H54 (cell line): ENCODE measurements around the gene LCAT.
"Not testable (repeated sequence)": the region's sequence is repeated elsewhere in the genome, so short reads cannot be mapped to it uniquely, and the experiment has no call there.

Experiments used
- DNase-seq: peaks from one replicate; pipeline ENCODE4 v3.0.0; 2011; ENCODE audit warnings: low spot score, mixed read lengths; ENCODE audit not compliant: insufficient read length
- FAIRE-seq: peaks from 3 replicates; lab custom pipeline; 2011; peaks lifted over from hg19 to GRCh38; lab: Jason Lieb, UNC
- POLR2A ChIP-seq: IDR thresholded peaks from 2 replicates; pipeline ENCODE4 v1.6.1; 2011; ENCODE audit warnings: low read depth, mild to moderate bottlenecking, low read length

LCAT gene

GRCh38 chr16:67927131-67927941, 16.6 kb downstream of the LCAT start:
- FAIRE-seq: no peak
- no peak for TF ChIP-seq POLR2A
- DNase-seq: no peak

GRCh38 chr16:67926181-67926750, 17.7 kb downstream of the LCAT start:
- FAIRE-seq: no peak
- no peak for DNase-seq
- no peak for TF ChIP-seq POLR2A

- no peak for DNase-seq
- FAIRE-seq: no peak
- TF ChIP-seq POLR2A: no peak
Measured at GRCh38 chr16:67924140-67924906, 19.6 kb downstream of the LCAT start.

- no peak for TF ChIP-seq POLR2A
- FAIRE-seq (no peak), DNase-seq (no peak)
Measured at GRCh38 chr16:67923414-67924116, 20.4 kb downstream of the LCAT start.

DNA sequence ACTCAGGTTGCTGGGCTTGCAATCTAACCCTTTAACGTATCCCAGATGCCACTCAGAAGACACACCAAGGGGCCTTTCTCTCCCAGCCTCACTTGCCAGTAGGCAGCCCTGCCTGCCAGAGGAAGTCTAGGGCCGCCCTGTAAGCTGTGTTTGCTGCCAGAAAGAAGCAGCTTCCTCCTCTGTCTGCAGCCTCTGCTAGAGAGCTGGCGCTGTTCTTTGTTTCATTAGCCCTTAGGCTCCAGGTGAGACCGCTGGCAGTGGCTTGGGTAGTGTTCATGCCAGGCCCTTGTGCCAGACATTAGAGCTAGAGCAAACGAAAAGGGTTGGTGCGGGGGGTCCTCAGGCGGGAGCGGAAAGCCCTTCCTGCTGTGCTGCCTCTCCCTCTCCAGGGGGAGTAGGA, 21.2 kb downstream of the LCAT start:
- TF ChIP-seq POLR2A: no peak
- no peak for FAIRE-seq

DNA sequence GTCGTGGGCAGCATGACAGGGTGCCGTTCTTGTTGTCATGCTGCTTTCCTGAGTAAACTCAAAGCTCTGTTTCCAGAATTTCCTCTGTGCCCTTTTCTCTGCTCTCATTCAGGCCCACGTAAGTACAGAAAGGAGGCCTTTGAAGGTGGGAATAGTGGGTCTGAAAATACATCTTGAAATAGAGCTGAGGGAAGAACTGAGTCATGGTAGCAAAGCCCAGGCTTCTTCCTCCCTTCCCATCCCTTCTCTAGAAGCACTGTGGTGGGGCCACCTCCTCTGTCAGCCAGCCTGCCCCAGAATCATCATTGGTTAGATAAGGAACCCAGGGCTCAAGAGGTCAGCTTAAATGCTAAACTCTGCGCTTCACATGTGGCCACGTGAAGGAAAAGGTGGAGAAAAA, 21.7 kb downstream of the LCAT start:
- no peak for FAIRE-seq

More for the DNA sequence above, 21.2 kb downstream of the LCAT start:
- DNase-seq: no peak

GRCh38 chr16:67919622-67920221, 24.2 kb downstream of the LCAT start:
- FAIRE-seq (no peak), DNase-seq (no peak)
- no peak for TF ChIP-seq POLR2A

More for the DNA sequence above, 21.7 kb downstream of the LCAT start:
- no peak for TF ChIP-seq POLR2A
- no peak for DNase-seq

GRCh38 chr16:67917852-67918236, 26.1 kb downstream of the LCAT start:
- peak; percentile 74 for DNase-seq
- peak; percentile 82 for FAIRE-seq
- TF ChIP-seq POLR2A: no peak

DNA sequence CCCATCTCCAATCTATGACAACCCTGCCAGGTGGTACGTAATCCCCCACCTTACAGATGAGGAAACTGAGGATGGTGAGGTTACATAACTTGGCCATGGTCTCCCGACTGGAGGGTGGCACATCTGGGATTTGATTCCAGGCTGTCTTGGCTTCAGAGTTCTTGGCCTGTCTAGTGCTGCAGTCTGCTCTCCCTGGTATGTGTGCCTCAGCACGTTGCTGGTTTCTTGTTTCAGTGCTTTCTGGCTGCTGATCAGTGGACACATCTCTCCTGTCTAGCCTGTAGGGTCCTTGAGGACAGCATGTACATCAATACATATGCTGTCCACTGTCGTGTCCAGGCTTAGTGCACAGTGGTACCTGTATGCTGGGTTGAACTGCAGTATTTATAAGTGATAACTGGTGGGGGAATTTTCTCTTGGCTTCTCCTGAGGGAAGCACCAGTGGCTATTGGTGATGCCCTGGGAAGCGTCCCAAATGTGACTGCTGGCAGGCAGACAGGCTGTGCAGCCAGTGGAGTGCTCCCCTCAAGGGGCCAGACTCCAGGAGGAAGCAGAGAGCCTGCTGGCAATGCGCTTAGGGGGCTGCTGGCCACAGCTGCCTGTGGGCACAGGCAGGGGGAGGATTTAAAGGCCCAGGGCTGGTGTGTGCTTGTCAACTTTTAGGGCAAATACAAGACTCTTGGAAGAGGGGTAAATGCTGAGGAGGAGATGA, 26.6 kb downstream of the LCAT start:
- no peak for FAIRE-seq
- no peak for TF ChIP-seq POLR2A
- no peak for DNase-seq

DNA sequence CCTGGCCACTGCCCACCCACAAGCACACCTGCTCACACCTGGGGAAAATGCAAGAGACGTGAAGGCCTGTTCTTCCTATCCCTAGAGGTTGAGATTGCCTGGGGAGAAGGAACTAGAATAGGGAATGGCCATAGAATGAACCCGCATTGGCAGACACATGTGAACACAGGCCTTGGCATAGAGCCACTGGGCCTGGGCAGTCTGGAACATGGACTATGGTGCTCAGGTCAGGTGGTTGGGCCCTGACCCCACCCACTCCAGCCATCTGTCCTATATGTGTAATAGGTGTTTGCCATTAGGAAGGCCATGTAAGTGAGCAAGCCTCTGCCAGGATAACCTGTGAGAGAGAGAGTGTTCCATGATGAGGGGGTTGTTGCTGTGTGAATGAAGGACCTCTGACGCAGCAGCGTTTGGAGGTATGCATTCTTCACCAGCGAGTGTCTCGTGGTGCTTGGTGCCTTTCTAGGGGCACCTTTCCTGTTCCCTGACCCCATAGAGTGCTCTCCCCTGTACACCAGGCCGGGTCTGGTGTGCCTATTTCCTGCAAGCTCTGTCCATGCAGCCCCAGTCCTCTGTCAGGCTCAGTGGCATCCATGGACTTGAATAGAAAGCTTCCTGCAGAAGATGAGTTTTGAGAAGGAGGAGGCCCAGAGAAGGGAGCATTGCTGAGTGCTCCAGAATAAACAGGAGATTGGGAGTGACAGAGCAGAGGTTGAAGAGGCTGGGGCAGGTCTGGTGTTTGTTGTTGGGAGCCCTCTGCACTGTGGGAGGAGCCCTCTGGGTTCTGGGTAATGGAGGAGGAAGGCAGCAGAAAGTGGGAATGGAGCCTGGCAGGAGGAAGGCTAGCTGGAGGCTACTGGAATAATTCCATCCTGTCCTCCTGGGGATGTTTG, 27.8 kb downstream of the LCAT start:
- no peak for FAIRE-seq
- no peak for TF ChIP-seq POLR2A

GRCh38 chr16:67915496-67915769, 28.5 kb downstream of the LCAT start:
- not testable (repeated sequence) for FAIRE-seq, DNase-seq

More for the DNA sequence above, 27.8 kb downstream of the LCAT start:
- DNase-seq: no peak
